Measurements from ENCODE around the gene CAPNS1. TPM values are rescaled to one million over a fixed set of nuclear protein-coding genes. Genes with fewer than 3 reads are reported as not detected.

Gene CAPNS1
- total and polyA plus RNA-seq, 2 of the 13 experiments (the other 11 are each of a cell fraction or from before 2014, with no cell fraction given) = 322 to 526 TPM

GRCh38 chr19:36100476-36100875, 39.4 kb upstream of the CAPNS1 start:
- H3K4me3 ChIP-seq (replicated peaks in 1 of 3; ENCODE audit: insufficient read depth in 1 of 3, low read depth in 2 of 3, low read length in 3 of 3) = no peak overlapping the region
- no TSS peak for BruUV-seq (replicated peaks)
- no peaks in the 10 kb centered on the region for H3K79me2 ChIP-seq (ENCODE audit: insufficient read depth, low read length)
- no peak for DNase-seq (ENCODE audit: low spot score)
- POLR2A ChIA-PET = no interaction called here
- FAIRE-seq = no peak
- no peak overlapping the region for H3K27ac ChIP-seq (ENCODE audit: extremely low read length, insufficient read depth, low read length)
- peaks cover 27 to 56% of the 10 kb centered on the region in 2 experiments; a peak in 4 of 5 replicates for H3K36me3 ChIP-seq (replicated peaks in 1 of 2; ENCODE audit: control insufficient read depth in 1 of 2, insufficient read depth in 2 of 2, low read length in 2 of 2)
- H2AFZ ChIP-seq (ENCODE audit: low read length) = no peak overlapping the region
- CTCF ChIA-PET (ENCODE audit: low intra/inter-chr PET ratio, low total read pairs) = no interaction called here
- 100% methylated on average over 4 of the region's 5 CpGs for WGBS (ENCODE audit: low lambda C conversion rate)
- no peak overlapping the region for H3K4me2 ChIP-seq (ENCODE audit: low read depth, low read length)
- no peak overlapping the region for H3K9ac ChIP-seq (ENCODE audit: insufficient read depth, low read depth, low read length)
- no peaks in the 10 kb centered on the region for H4K20me1 ChIP-seq (ENCODE audit: insufficient read depth, low read length)
- no peaks in the 10 kb centered on the region for H3K9me3 ChIP-seq (ENCODE audit: low read length)
- intact Hi-C loops (cut with micrococcal nuclease; ENCODE audit: unreplicated experiment) (no loop called here), in situ Hi-C loops (cut with HindIII; ENCODE audit: extremely low pct_ligation_motif_present, low pct_unique_long_range_greater_than_20kb) (no loop called here)
- TF ChIP-seq TERF1 (CRISPR knock-in tag; IDR thresholded peaks at IDR 0.05) (no peak), ARID4A (CRISPR knock-in tag; IDR thresholded peaks at IDR 0.05; ENCODE audit: borderline replicate concordance) (no peak), ZNF10 (CRISPR knock-in tag; IDR thresholded peaks at IDR 0.05; ENCODE audit: borderline replicate concordance, low read depth) (no peak), HOXA7 (CRISPR knock-in tag; IDR thresholded peaks at IDR 0.05) (no peak), ZNF768 (CRISPR knock-in tag; IDR thresholded peaks at IDR 0.05) (no peak)
- TF ChIP-seq, protein P1, sequence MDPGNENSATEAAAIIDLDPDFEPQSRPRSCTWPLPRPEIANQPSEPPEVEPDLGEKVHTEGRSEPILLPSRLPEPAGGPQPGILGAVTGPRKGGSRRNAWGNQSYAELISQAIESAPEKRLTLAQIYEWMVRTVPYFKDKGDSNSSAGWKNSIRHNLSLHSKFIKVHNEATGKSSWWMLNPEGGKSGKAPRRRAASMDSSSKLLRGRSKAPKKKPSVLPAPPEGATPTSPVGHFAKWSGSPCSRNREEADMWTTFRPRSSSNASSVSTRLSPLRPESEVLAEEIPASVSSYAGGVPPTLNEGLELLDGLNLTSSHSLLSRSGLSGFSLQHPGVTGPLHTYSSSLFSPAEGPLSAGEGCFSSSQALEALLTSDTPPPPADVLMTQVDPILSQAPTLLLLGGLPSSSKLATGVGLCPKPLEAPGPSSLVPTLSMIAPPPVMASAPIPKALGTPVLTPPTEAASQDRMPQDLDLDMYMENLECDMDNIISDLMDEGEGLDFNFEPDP (CRISPR knock-in tag; conservative IDR thresholded peaks at IDR 0.05) = no peak
- TF ChIP-seq, protein P2, sequence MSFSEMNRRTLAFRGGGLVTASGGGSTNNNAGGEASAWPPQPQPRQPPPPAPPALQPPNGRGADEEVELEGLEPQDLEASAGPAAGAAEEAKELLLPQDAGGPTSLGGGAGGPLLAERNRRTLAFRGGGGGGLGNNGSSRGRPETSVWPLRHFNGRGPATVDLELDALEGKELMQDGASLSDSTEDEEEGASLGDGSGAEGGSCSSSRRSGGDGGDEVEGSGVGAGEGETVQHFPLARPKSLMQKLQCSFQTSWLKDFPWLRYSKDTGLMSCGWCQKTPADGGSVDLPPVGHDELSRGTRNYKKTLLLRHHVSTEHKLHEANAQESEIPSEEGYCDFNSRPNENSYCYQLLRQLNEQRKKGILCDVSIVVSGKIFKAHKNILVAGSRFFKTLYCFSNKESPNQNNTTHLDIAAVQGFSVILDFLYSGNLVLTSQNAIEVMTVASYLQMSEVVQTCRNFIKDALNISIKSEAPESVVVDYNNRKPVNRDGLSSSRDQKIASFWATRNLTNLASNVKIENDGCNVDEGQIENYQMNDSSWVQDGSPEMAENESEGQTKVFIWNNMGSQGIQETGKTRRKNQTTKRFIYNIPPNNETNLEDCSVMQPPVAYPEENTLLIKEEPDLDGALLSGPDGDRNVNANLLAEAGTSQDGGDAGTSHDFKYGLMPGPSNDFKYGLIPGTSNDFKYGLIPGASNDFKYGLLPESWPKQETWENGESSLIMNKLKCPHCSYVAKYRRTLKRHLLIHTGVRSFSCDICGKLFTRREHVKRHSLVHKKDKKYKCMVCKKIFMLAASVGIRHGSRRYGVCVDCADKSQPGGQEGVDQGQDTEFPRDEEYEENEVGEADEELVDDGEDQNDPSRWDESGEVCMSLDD (CRISPR knock-in tag; IDR thresholded peaks at IDR 0.05; ENCODE audit: borderline replicate concordance) = no peak
- H3K27me3 ChIP-seq (ENCODE audit: control insufficient read depth in 1 of 2, insufficient read depth in 2 of 2, low read length in 2 of 2) = no peaks in the 10 kb centered on the region
- no peak for ATAC-seq
- no peaks in the 10 kb centered on the region for H3K4me1 ChIP-seq (ENCODE audit: insufficient read depth, low read length)

Measured in HepG2 (cell line).